Measurements from ENCODE around the gene CCDC185.

Gene CCDC185

DNA sequence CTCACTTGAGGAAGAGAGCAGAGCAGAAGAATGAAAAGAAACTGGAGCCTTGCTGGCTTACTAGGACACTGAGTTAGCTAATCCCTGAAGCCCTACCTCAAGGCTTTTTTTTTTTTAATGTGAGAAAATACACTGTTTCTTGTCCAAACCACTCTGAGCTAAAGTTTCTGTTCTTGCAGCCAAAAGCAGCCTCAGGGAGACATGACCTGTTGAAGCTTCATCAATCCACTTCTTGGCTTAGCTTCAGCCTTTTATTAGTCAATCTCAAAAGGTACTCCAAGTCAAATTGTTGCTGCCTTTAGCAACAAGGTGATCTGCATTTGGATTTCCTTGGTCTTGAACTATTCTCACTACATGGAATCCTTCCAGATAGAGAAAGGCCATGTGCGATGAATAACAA is 33.7 kb downstream of the CCDC185 start:
- TF ChIP-seq, protein P1, sequence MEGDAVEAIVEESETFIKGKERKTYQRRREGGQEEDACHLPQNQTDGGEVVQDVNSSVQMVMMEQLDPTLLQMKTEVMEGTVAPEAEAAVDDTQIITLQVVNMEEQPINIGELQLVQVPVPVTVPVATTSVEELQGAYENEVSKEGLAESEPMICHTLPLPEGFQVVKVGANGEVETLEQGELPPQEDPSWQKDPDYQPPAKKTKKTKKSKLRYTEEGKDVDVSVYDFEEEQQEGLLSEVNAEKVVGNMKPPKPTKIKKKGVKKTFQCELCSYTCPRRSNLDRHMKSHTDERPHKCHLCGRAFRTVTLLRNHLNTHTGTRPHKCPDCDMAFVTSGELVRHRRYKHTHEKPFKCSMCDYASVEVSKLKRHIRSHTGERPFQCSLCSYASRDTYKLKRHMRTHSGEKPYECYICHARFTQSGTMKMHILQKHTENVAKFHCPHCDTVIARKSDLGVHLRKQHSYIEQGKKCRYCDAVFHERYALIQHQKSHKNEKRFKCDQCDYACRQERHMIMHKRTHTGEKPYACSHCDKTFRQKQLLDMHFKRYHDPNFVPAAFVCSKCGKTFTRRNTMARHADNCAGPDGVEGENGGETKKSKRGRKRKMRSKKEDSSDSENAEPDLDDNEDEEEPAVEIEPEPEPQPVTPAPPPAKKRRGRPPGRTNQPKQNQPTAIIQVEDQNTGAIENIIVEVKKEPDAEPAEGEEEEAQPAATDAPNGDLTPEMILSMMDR (IDR thresholded peaks at IDR 0.05), result no peak
- no peak for DNase-seq (ENCODE audit: low spot score)
- Histone ChIP-seq H3K27ac (no peak overlapping the region), H3K4me3 (no peak overlapping the region)

- no peak overlapping the region for H3K4me3 ChIP-seq
- TF ChIP-seq, protein P1 (IDR thresholded peaks at IDR 0.05), result no peak
- peak overlapping the region; percentile 28 to 30 for H3K27ac ChIP-seq
- DNase-seq (ENCODE audit: low spot score), result no peak
Measured at GRCh38 chr1:223429313-223429731, 36.1 kb downstream of the CCDC185 start.

DNA sequence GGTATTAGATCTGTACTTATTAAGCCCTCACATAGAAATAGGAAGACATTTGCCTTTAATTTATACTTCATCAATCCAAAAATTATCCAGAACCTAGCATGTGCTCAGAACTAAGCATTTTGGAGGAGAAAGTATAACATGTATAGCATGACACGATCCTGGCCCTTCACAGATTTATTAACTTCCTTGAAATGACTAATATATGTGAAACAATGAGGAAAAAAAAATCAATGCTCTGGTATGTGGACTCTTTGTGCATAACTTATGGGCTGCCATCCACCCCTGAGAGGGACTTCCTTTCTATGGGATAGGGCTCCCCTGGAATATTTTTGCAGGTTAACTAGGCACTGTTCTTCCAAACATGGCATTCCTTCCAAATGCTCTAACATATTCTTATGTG is 36.6 kb downstream of the CCDC185 start:
- Histone ChIP-seq H3K4me3 (no peak overlapping the region), H3K27ac (peak overlapping the region in 1 of 2 donors; percentile 54)
- DNase-seq (ENCODE audit: low spot score), result no peak
- TF ChIP-seq, protein P1 (IDR thresholded peaks at IDR 0.05), result no peak

DNA sequence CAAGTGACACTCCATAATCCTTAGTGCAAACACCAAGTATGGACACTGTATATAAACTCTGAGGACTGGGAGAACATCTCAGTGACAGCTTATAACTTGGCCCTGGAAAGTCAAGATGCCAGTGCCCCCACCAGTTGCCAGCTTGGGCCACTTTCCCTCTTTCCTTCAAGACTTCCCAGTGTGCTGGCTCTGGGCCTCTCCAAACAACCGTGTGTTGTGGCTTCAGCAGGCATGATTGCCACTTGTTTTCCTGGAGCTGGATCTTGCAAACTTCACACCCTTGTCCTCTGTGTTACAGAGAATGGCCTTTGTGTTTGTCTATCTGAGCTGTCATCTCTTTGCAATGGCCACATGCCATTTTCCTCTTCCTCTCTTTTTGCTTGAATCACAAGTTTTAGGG is 37.0 kb downstream of the CCDC185 start:
- H3K4me3 ChIP-seq, result no peak overlapping the region
- TF ChIP-seq, protein P1 (IDR thresholded peaks at IDR 0.05), result no peak
- no peak for DNase-seq (ENCODE audit: low spot score)
- H3K27ac ChIP-seq, result peak overlapping the region; percentile 45 to 54

GRCh38 chr1:223437151-223437550 is 43.9 kb downstream of the CCDC185 start:
- no peak for DNase-seq (ENCODE audit: low spot score)
- Histone ChIP-seq H3K4me3 (no peak overlapping the region), H3K27ac (no peak overlapping the region)
- TF ChIP-seq, protein P1 (IDR thresholded peaks at IDR 0.05), result no peak

DNA sequence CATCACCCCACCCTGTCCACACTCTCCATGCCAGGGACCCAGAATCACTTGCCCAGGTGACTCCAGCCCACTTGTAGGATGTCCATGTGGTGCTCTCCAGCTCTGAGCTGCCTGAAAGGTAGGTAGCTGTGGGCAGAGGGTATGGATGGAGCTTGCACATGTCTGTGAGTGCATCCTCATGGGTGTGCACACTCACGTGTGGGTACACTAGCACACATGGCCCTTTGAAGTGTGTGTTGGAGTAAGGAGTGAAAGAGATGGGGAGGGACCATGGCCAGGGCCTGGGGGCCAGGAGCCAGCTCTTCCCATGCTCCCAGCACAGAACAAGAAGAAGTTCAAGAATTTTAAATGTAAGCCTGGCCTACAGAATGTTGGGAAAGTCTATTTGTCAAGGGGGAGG is 50.2 kb downstream of the CCDC185 start:
- TF ChIP-seq, protein P1 (IDR thresholded peaks at IDR 0.05), result no peak
- Histone ChIP-seq H3K4me3 (no peak overlapping the region), H3K27ac (no peak overlapping the region)
- no peak for DNase-seq (ENCODE audit: low spot score)

GRCh38 chr1:223444411-223444810 is 51.2 kb downstream of the CCDC185 start:
- no peak overlapping the region for H3K27ac ChIP-seq
- H3K4me3 ChIP-seq, result no peak overlapping the region
- no peak for DNase-seq (ENCODE audit: low spot score)
- TF ChIP-seq, protein P1 (IDR thresholded peaks at IDR 0.05), result no peak
